ACHN (cell line): ENCODE measurements around the gene SECTM1.

Experiments
- DNase-seq: peaks from one replicate; pipeline ENCODE4 v3.0.0-alpha.2; 2015
- in situ Hi-C: cut with HindIII; loops from 2 replicates; pipeline ENCODE4 v1.10.0; 2017; ENCODE audit warnings: low sequenced_read_pairs, low pct_ligation_motif_present, low pct_unique_long_range_greater_than_20kb

The SECTM1 gene

DNA sequence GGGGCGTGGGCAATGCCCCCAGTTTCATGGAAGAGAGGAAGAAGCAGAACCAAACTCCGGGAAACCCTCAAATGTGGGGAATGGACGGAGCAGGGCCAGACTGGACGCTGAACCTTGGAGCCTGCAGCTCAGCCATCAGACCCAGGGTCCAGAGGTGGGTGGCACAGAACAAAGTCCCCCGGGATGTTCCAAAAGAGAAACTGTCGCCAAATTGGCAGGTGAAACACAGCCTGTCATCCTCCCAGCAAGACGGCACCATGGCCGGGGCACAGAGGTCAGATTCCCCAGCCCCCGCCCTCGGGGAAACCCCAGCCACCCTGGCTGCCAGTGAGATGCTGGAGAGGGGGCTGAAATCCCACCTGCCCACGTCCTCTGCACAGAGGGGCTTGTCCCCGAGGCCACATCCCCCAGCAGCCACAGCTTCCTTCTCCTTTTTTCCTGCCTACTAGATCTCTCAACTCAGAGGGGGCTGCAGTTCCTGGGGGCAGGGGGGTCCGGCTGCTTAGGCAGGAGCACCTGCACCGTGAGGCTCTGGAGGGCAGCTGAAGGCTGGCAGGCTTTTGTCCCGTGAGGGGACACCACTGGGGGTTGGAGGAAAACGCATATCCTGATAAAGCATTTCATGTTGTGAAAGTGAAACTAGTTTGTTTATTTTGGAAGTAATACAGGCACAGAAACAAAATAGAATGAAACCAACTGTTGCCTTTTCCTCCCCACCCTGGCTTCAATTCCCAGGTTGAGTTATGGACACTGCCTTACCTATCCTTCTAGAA is 1.2 kb upstream of the SECTM1 start:
- in situ Hi-C loops, result loop anchor here (5.0 kb wide), 1 partner anchor 82 kb away; the partner anchor contains the start of genes HEXD and OGFOD3
- peak; percentile 33 for DNase-seq

DNA sequence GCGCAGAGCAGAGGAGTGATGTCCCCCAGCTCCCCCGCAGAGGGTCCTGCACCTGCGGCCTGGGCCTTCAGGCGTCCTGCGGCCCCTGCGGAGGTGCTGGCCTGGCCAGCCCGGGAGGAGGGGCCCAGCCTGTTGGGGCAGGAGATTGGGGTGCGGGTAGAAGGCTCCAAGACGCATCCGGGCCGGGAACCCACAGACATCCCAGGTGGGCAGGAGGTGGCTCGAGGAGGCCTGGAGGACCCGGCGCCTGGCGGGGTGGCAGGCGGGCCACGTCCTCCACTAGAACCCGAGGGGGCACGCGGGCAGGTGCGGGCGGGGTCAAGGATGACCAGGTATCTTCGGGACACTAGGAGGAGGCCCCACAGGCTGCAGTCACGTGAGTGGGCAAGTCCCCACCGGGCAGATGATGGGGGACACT is 647 bp upstream of the SECTM1 start:
- DNase-seq, result no peak
- in situ Hi-C loops, result no loop called here

DNA sequence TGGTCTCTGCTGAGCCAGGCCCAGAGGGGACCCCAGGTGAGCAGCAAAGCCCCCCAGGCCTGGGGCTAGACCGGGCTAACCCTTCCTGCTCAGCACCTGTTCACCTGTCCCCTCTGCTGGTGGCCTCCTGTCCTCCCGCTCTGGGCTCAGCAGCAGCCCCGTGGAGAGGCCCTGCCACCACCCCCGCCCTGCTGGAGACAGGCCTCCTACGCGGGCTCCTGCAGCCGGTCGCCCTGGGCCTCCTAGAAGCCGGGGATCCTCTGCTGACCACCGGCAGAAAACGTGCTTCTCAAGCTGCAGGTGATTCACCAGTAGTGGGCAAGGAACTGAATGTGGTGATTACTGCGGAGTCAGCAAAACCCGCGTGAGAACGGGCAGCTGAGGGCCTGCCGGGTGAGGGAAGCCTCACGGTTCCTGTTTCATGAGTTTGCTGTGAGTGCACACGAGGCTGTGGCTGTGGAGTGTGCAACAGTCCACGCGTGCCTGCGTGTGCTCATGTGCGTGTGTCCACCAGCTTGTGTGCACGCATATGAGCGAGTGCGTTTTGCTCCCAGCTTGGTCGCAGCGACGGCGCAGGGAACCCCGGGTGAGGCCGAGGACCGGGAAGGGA is 792 bp downstream of the SECTM1 start:
- in situ Hi-C loops, result no loop called here
- DNase-seq, result peak; percentile 50

DNA sequence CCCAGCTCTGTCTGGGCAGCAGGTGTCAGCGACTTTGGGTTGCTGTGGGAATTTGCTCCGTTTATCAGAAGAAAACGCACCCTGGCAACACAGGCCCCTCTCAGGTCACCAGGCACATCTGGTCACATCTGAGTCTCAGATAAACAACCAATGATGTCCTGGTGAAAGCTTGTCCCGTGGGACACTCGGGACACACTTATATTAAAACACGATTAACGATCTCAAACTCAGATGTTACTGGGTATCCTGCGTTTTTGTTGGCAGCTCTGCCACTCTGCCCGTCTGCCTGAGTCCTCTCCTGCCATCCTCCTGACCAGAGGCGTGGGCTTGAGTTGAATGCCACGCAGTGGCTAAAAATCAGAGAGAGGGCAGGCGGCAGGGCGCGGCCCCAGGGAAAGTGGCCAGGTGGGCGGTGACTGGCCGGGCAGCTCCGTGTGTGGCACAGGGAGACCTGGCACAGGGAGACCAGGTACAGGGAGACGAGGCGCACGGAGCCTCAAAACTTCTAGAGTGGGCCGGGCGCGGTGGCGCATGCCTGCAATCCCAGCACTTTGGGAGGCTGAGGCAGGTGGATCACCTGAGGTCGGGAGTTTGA is 2.1 kb downstream of the SECTM1 start:
- no peak for DNase-seq
- in situ Hi-C loops, result no loop called here

- peak; percentile 64 for DNase-seq
- in situ Hi-C loops, result no loop called here
Measured at GRCh38 chr17:82330322-82331239, 3.0 kb downstream of the SECTM1 start.

GRCh38 chr17:82329683-82330321 is 3.8 kb downstream of the SECTM1 start:
- no peak for DNase-seq
- in situ Hi-C loops, result no loop called here

DNA sequence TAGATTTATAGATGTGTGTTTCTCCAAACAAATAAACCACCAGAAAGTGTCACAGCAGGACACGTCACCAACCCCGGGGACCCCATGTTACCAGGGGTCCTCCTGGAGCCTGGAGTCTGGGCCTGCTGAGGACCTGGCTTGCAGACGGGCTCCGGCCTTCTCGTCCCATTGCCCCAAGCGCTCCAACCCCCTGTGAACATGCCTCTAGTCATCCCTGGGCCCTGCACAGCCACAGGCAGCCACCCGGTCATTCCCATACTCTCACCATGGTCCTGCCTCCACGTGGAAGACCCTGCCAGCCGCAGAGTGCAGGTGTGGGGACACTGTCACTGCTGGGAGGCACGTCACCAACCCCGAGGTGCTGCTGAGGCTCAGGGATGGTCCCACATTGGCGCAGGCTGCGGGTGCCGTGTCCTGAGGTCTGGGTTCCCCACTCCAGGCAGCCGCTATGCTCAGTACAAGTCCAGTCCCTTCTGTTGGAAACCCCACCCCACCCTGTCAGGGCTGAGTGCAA is 4.5 kb downstream of the SECTM1 start:
- DNase-seq, result no peak
- in situ Hi-C loops, result no loop called here

GRCh38 chr17:82328141-82328993 is 5.2 kb downstream of the SECTM1 start:
- no peak for DNase-seq
- in situ Hi-C loops, result no loop called here

- in situ Hi-C loops, result no loop called here
Measured at GRCh38 chr17:82327757-82328140, 5.8 kb downstream of the SECTM1 start.

DNA sequence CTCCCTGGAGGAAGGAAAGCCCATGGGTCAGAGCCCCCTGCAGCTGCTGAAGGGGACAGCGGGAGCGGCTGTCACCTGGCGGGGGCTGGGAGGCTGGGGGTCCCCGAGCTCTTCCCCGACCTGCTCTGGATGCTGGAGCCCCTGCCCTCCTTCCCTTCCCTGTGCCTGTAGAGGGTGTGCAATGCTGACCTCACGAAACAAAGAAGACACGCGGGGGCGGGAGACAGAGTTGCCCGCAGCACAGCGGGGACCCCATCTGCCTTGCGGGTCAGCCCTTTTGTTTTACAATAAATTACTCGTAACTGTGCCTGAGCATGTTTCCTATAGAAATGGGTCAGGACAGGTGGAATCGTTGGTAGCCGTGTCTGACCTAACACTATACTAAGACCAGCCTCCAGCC is 6.3 kb downstream of the SECTM1 start:
- DNase-seq, result no peak
- in situ Hi-C loops, result no loop called here

More at GRCh38 chr17:82327757-82328140, 5.8 kb downstream of the SECTM1 start:
- no peak for DNase-seq

DNA sequence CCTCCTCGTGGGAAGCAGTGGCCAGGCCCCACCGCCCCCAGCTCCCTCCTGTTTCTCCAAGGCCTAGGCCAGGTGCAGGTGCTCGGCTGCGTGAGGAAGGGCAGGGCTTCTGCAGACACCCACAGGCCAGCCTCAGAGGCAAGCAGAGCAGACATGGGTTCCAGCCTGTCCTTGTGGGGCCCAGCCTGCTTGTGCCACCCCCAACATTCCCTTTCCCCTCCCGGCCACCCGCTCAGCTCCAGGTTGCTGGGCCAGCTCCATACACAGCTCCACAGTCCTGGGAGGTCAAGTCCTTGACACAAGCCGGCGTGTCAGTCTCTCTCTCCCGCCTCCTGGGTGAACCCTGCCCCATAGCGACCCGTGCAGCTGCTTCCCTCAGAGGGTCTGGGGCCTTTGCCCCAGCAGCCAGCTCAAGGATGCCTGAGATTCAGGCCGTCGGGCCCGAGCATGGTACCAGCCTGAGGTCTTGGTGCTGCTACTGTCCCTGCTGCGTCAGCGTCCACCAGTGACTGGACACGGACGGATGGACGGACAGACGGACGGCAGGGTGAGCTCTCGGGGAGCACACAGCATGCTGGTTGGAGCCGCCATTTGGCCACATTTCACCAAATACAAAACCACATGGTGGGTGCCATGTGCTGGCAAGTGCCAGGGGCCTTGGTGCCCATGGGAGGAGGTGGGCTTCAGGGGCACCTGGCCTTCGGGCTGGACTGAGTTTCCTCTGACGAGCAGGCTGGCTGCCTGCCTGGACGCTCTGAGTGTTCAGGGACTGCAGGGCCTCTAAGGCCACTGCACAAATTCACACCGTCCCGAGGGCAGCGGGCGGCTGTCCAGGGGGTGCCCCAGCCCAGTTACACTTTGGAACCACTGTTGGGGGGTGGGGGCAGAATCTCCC is 8.0 kb downstream of the SECTM1 start:
- no peak for DNase-seq
- in situ Hi-C loops, result no loop called here

- no peak for DNase-seq
- in situ Hi-C loops, result no loop called here
Measured at GRCh38 chr17:82324566-82325285, 8.8 kb downstream of the SECTM1 start.

DNA sequence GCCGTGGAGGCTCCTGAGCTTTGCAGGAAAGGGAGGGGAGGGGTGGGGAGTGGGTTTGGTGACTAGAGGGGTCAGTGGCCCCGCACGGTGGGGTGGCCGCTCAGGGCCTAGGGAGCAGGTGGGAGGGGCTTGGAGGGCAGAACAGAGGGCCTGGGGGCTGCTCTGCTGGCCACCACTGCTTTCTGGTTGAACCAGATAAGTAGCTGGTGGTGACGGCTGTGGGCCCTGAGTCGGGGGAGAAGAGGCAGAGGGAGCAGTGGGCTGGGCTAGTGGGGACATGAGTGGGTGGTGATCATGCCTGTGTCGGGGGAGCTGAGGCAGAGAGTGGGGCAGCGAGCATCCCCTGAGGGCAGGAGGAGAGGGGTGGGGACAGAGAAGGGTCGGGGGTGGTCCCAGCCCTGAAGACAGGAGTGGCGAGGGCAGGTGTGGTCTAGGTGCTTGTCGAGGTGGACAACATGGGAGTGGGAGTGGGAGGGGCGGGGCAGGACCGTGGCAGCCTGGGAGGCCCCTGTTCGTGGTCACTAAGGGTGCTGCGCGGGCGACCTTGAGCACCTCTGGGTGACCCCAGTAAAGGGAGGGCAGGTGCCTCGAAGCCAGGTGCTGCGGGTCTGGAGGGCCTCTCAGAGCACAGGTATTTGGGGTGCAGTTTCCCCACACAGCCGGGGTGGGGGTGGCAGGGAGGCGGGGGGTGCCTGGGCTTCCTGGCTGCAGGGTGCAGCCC is 9.9 kb downstream of the SECTM1 start:
- in situ Hi-C loops, result no loop called here

DNA sequence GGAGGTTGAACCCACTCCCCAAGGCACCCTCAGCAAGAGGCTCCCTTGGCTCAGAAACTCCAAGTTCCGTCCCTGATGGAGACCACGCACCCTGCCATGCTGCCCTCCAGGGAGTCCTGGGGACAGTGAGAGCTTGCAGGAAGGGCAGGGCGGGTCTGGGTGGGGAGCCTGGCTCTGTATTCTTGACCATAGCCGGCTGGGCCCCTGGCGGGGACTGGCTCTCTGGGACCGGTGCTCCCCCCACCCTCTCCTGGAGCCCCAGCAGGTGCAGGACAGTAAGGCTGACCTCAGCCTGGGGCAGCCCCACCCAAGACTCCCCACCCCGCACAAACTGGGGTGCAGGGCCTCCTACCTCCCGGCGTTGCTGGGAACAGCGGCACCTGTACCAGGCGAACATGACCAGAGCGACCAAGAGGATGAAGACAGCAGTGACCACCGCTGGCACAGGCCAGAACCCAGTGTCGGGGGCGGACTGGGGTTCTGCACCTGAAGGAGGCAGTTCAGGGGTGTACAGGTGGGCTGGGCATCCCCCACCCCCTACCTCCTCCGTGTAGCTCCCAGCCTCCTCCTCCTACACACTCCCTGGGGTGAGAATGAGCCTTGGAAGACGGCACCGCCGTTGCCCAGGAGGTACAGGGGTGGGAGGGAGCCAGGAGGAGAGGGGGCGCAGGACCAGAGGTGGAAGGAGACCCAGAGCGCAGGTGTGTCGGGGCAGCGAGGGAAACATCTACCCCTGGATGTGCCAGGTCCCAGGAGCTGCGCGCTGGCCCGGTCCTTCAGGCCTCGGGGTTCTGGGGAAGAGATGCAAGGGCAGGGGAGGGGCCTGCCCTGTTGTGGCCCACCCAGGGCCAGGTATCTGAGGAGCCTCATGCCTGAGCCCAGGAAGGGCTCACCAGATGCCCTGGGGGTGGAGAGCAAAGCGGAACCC is 10.8 kb downstream of the SECTM1 start:
- in situ Hi-C loops, result no loop called here
- no peak for DNase-seq

More for the DNA sequence above, 9.9 kb downstream of the SECTM1 start:
- no peak for DNase-seq
